HAP-1 (cell line): ENCODE data around the gene KHDRBS1.

Source experiments
- DNase-seq, 2 experiments: peaks; one replicate each; pipeline ENCODE4 v3.0.0-alpha.2; 2016 to 2020; ENCODE audit warnings: low spot score in 2 of 2
- H3K27me3 ChIP-seq: fragments of 250-450 bp; sonication (Bioruptor Pico); 2 replicates; pipeline ENCODE4 v1.5.1; 2020; ENCODE audit warnings: low read depth, mild to moderate bottlenecking, moderate library complexity
- H3K36me3 ChIP-seq: fragments of 250-450 bp; sonication (Bioruptor Pico); replicated peaks from 2 replicates; pipeline ENCODE4 v1.5.1; 2020; ENCODE audit warnings: mild to moderate bottlenecking
- H3K4me1 ChIP-seq: fragments of 250-450 bp; sonication (Bioruptor Pico); 2 replicates; pipeline ENCODE4 v1.5.1; 2020; ENCODE audit warnings: mild to moderate bottlenecking
- H3K4me3 ChIP-seq: fragments of 250-450 bp; sonication (Bioruptor Pico); 2 replicates; pipeline ENCODE4 v1.5.1; 2020; ENCODE audit warnings: mild to moderate bottlenecking, moderate library complexity
- H3K9me3 ChIP-seq: fragments of 250-450 bp; sonication (Bioruptor Pico); 2 replicates; pipeline ENCODE4 v1.5.1; 2020; ENCODE audit warnings: mild to moderate bottlenecking, moderate library complexity
- in situ Hi-C: fragments of 300-500 bp; cut with MboI; formaldehyde crosslinking; loops from 3 replicates; pipeline ENCODE4 v1.14.3; 2020; ENCODE audit warnings: low sequenced_read_pairs, inconsistent platforms, mixed read lengths

Gene KHDRBS1

DNA sequence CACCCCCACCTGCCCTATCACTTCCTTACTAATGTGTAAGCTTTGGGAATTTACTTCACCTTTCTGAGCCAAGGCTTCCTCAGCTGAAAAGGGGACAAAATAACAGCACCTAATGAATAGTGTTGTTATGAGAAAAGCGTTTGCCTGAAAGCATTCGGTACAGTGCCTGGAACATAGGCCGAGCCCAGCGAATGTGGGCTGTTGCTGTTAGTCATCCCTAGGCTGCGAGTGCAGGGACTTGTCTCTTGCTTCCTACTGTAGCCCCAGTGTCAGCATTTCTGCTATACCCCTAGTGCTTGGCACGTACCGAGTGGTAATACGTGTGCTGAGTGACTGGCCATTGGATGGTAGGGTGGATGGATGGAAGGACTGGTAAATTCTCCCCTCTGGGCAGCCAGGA, 77.5 kb downstream of the KHDRBS1 start:
- Histone ChIP-seq H3K9me3 (no peaks in the 10 kb centered on the region), H3K4me1 (no peaks in the 10 kb centered on the region), H3K4me3 (no peak overlapping the region), H3K27me3 (no peaks in the 10 kb centered on the region), H3K36me3 (peaks cover 41% of the 10 kb centered on the region)
- in situ Hi-C loops, result no loop called here
- no peak for DNase-seq

DNA sequence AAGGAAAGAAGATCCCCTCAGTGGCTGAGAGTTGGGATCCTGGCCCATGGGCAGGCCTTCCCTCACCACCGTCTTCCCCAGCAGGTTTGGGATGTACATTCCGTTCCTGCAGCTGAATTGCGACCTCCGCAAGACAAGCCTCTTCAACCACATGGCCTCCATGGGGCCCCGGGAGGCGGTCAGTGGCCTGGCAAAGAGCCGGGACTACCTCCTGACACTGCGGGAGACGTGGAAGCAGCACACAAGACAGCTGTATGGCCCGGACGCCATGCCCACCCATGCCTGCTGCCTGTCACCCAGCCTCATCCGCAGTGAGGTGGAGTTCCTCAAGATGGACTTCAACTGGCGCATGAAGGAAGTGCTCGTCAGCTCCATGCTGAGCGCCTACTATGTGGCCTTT, 77.9 kb downstream of the KHDRBS1 start:
- Histone ChIP-seq H3K4me3 (no peak overlapping the region), H3K27me3 (no peaks in the 10 kb centered on the region), H3K4me1 (no peaks in the 10 kb centered on the region), H3K36me3 (peaks cover 40% of the 10 kb centered on the region), H3K9me3 (no peaks in the 10 kb centered on the region)
- in situ Hi-C loops, result no loop called here
- no peak for DNase-seq
